IPS-18a (cell line): ENCODE measurements around the gene SORCS2.

Source experiments
- H3K27ac ChIP-seq: one replicate; pipeline ENCODE4 v1.5.1; 2013; ENCODE audit warnings: low read length
- H3K27me3 ChIP-seq: one replicate; pipeline ENCODE4 v1.6.1; 2013; ENCODE audit warnings: mild to moderate bottlenecking, low read length; ENCODE audit not compliant: control insufficient read depth, insufficient read depth
- H3K36me3 ChIP-seq: one replicate; pipeline ENCODE4 v1.6.1; 2013; ENCODE audit warnings: low read depth, low read length; ENCODE audit not compliant: control insufficient read depth
- H3K4me1 ChIP-seq: one replicate; pipeline ENCODE4 v1.6.1; 2013; ENCODE audit warnings: low read depth, low read length; ENCODE audit not compliant: control insufficient read depth
- H3K4me3 ChIP-seq: one replicate; pipeline ENCODE4 v1.5.1; 2013; ENCODE audit warnings: low read length
- H3K9ac ChIP-seq: one replicate; pipeline ENCODE4 v1.6.1; 2013; ENCODE audit warnings: mild to moderate bottlenecking, low read length, moderate library complexity
- H3K9me3 ChIP-seq: one replicate; pipeline ENCODE4 v1.6.1; 2013; ENCODE audit warnings: low read depth, low read length; ENCODE audit not compliant: control insufficient read depth

The SORCS2 gene

GRCh38 chr4:7153711-7154110 lies 38.6 kb upstream of the SORCS2 start:
- no peak overlapping the region for H3K9ac ChIP-seq
- H3K4me3 ChIP-seq, result no peak overlapping the region
- H3K9me3 ChIP-seq, result no peaks in the 10 kb centered on the region
- no peak overlapping the region for H3K27ac ChIP-seq
- no peaks in the 10 kb centered on the region for H3K27me3 ChIP-seq
- no peaks in the 10 kb centered on the region for H3K36me3 ChIP-seq
- no peaks in the 10 kb centered on the region for H3K4me1 ChIP-seq

- no peaks in the 10 kb centered on the region for H3K36me3 ChIP-seq
- H3K4me1 ChIP-seq, result no peaks in the 10 kb centered on the region
- no peak overlapping the region for H3K27ac ChIP-seq
- H3K9ac ChIP-seq, result no peak overlapping the region
- no peaks in the 10 kb centered on the region for H3K9me3 ChIP-seq
- no peaks in the 10 kb centered on the region for H3K27me3 ChIP-seq
- H3K4me3 ChIP-seq, result no peak overlapping the region
These were observed 37.9 kb upstream of the SORCS2 start for GRCh38 chr4:7154351-7154981.

- H3K36me3 ChIP-seq, result no peaks in the 10 kb centered on the region
- H3K9ac ChIP-seq, result no peak overlapping the region
- H3K4me1 ChIP-seq, result no peaks in the 10 kb centered on the region
- no peak overlapping the region for H3K4me3 ChIP-seq
- H3K27me3 ChIP-seq, result no peaks in the 10 kb centered on the region
- no peak overlapping the region for H3K27ac ChIP-seq
- H3K9me3 ChIP-seq, result no peaks in the 10 kb centered on the region
These were observed 36.7 kb upstream of the SORCS2 start for GRCh38 chr4:7155590-7156071.

GRCh38 chr4:7156328-7156727 lies 36.0 kb upstream of the SORCS2 start:
- no peak overlapping the region for H3K27ac ChIP-seq
- no peaks in the 10 kb centered on the region for H3K36me3 ChIP-seq
- H3K4me3 ChIP-seq, result no peak overlapping the region
- H3K9me3 ChIP-seq, result no peaks in the 10 kb centered on the region
- no peaks in the 10 kb centered on the region for H3K27me3 ChIP-seq
- H3K9ac ChIP-seq, result no peak overlapping the region
- H3K4me1 ChIP-seq, result no peaks in the 10 kb centered on the region

DNA sequence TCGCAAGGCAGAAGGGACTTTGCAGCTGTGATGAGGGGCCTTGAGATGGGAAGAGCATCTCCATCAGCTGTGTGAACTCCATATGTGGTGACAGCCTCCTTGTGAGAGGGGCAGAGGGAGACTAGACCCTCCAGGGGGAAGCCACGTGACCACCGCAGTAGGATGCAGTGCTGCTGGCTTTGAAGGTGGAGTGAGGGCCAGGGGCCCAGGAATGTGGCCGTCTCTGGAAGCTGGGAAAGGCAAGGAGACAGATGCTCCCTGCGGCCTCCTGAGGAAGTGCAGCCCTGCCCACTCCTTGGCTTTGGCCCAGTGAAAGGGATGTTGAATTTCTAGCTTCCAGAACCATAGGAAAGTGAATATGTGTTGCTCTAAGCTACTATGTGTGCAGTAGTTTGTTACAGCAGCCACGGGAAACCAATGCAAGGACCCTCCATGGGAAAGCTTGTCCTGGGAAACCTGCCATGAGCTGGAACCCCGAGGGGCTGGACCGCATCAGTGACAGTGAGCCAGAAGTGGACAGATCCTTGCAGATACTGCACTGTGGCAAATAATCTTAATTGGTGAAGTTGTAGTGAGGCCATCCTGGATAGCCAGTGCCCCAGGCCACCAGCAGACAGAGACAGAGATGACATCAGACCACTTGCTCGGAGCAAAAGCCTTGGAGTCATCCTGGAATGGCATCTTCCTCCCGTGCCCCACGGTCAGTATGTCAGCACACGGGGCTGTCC lies 35.4 kb upstream of the SORCS2 start:
- H3K9me3 ChIP-seq, result no peaks in the 10 kb centered on the region
- H3K4me3 ChIP-seq, result no peak overlapping the region
- H3K9ac ChIP-seq, result no peak overlapping the region
- no peaks in the 10 kb centered on the region for H3K36me3 ChIP-seq
- H3K4me1 ChIP-seq, result no peaks in the 10 kb centered on the region
- H3K27ac ChIP-seq, result no peak overlapping the region
- H3K27me3 ChIP-seq, result no peaks in the 10 kb centered on the region

DNA sequence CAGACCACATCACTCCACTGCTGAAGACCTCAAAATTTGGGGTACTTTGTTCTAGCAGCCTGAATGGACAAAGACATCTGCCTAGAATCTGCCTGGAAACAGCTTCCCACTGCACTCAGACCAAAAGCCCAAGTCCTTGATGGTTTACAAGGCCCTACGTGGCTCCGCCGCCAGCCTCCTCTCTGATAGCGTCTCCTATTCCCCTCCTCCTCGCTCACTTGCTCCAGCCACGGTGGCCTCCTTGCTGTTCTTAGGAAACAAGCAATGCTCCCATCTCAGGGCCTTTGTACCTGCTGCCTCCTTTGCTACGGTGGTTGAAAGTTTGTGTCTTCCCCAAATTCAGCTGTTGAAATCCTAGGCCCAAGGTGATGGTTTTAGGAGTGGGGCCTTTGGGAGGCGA lies 34.7 kb upstream of the SORCS2 start:
- Histone ChIP-seq H3K27me3 (no peaks in the 10 kb centered on the region), H3K4me1 (no peaks in the 10 kb centered on the region), H3K36me3 (no peaks in the 10 kb centered on the region)

GRCh38 chr4:7158081-7158750 lies 34.1 kb upstream of the SORCS2 start:
- Histone ChIP-seq H3K9me3 (no peaks in the 10 kb centered on the region), H3K27ac (no peak overlapping the region), H3K36me3 (no peaks in the 10 kb centered on the region), H3K9ac (no peak overlapping the region), H3K27me3 (no peaks in the 10 kb centered on the region), H3K4me3 (no peak overlapping the region), H3K4me1 (no peaks in the 10 kb centered on the region)

More for the DNA sequence above, 34.7 kb upstream of the SORCS2 start:
- Histone ChIP-seq H3K4me3 (no peak overlapping the region), H3K9ac (no peak overlapping the region), H3K27ac (no peak overlapping the region), H3K9me3 (no peaks in the 10 kb centered on the region)

DNA sequence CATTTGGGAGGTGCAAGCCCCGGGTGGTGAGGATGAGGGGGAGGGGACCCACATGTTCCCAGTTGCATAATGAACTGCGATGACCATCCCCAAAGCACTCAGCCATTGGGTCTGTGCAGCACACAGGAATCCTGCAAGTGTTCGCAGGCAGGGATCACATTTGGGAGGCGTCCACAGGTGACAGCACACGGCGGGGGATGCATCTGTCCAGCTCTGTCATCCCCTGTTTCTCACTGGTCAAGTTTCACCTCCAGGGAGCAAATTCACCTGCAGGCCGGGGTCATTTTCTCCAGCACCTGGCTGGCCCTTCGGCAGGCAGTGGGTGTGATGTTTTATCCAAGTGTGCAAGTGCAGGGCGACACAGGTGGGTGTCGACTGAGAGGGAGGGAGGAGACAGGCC lies 33.3 kb upstream of the SORCS2 start:
- no peak overlapping the region for H3K9ac ChIP-seq

DNA sequence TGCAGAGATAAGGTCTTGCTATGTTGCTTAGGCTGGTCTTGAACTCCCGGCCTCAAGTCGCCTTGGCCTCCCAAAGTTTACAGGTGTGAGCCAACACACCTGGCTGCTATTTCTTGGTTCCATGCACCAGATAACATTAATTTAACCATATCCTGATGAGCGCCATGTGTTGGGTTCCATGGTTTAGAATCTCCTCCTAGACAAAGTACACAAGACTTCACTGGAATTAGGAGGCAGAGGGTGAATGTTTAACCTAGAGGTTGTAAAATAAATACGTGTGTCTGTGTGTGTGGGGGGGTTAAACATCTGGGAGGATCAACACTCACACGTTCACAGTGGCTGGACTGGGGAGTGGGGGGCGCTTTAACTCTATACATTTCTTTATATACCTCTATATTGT lies 32.4 kb upstream of the SORCS2 start:
- H3K4me3 ChIP-seq, result no peak overlapping the region
- no peaks in the 10 kb centered on the region for H3K27me3 ChIP-seq
- no peaks in the 10 kb centered on the region for H3K36me3 ChIP-seq
- no peaks in the 10 kb centered on the region for H3K9me3 ChIP-seq
- no peak overlapping the region for H3K27ac ChIP-seq
- no peak overlapping the region for H3K9ac ChIP-seq
- H3K4me1 ChIP-seq, result no peaks in the 10 kb centered on the region

More for the DNA sequence above, 33.3 kb upstream of the SORCS2 start:
- no peaks in the 10 kb centered on the region for H3K27me3 ChIP-seq
- H3K4me3 ChIP-seq, result no peak overlapping the region
- no peak overlapping the region for H3K27ac ChIP-seq
- H3K36me3 ChIP-seq, result no peaks in the 10 kb centered on the region
- no peaks in the 10 kb centered on the region for H3K9me3 ChIP-seq
- H3K4me1 ChIP-seq, result no peaks in the 10 kb centered on the region

DNA sequence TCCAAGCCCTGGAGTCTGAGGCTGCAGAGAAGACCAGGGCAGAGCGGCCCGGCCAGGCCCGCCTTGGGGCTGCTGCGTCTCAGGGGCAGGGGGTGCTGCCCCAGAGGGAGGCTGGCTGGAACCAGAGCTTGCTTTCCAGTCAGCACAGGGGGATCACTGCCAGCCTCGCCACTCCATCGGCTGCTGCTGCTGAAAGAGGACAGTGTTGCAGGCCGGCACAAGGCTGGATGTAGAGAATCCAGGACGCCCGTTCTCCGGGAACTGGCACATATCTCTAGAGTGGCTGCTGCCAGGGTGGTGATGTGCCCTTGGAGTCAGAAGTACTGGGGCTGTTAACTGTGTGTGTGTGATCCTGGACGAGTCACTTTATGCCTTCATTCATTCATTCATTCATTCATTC lies 31.9 kb upstream of the SORCS2 start:
- no peak overlapping the region for H3K27ac ChIP-seq
- H3K36me3 ChIP-seq, result no peaks in the 10 kb centered on the region
- no peaks in the 10 kb centered on the region for H3K27me3 ChIP-seq
- H3K4me3 ChIP-seq, result no peak overlapping the region
- H3K9me3 ChIP-seq, result no peaks in the 10 kb centered on the region
- H3K4me1 ChIP-seq, result no peaks in the 10 kb centered on the region
- no peak overlapping the region for H3K9ac ChIP-seq

GRCh38 chr4:7160951-7161440 lies 31.3 kb upstream of the SORCS2 start:
- H3K27ac ChIP-seq, result no peak overlapping the region
- no peaks in the 10 kb centered on the region for H3K36me3 ChIP-seq
- H3K4me3 ChIP-seq, result no peak overlapping the region
- no peak overlapping the region for H3K9ac ChIP-seq
- H3K9me3 ChIP-seq, result no peaks in the 10 kb centered on the region
- H3K4me1 ChIP-seq, result no peaks in the 10 kb centered on the region
- H3K27me3 ChIP-seq, result no peaks in the 10 kb centered on the region
